ENCODE measurements around the gene SERP2. TPM values are rescaled to one million over a fixed set of nuclear protein-coding genes. Genes with fewer than 3 reads are reported as not detected.

Gene SERP2
- total RNA-seq, 1 experiment from 2014 or later = 1.8 TPM

DNA sequence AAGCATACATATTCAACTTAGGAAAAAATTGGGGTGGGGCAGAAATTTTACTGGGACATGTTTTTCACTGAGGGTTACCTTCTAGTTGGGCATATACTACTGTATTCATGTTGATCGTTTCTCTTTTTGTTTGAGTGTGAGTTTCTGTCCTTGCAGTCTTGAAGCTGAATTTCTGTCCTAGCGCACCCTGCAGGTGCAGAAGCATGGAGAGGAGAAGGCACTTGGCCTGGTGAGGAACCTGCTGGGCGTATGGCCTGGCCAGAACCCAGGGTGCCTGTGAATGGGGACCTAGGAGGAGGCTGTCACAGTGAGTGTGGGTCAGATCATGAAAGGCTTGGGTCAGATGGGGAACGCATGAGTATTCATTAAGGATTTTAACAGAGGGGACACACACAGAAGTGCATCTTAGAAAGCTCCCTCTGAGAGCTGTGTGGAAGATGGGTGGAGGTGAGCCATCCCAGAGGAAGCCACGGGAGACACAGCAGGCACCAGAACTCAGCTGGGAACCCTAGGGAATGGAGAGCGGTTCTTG, 36.8 kb downstream of the SERP2 start:
- Histone ChIP-seq H3K79me2 (ENCODE audit: insufficient read depth, low read length) (no peaks in the 10 kb centered on the region), H3K56ac (ENCODE audit: insufficient read length, low read depth, low read length) (no peak overlapping the region), H3K27ac (ENCODE audit: insufficient read length, low read depth, low read length) (no peak overlapping the region), H3K9me3 (ENCODE audit: control insufficient read depth, low read depth, low read length) (no peaks in the 10 kb centered on the region), H3K4ac (ENCODE audit: low read depth, low read length) (no peak overlapping the region), H3K27me3 (ENCODE audit: insufficient read depth, low read length) (no peaks in the 10 kb centered on the region), H4K5ac (ENCODE audit: insufficient read length, low read depth, low read length) (no peak overlapping the region), H2BK12ac (ENCODE audit: insufficient read length, low read depth, low read length) (no peak overlapping the region), H3K4me1 (ENCODE audit: insufficient read depth, low read length) (peaks cover 2% of the 10 kb centered on the region; the same call in 1 of the 2 replicates), H3T11ph (ENCODE audit: low read length) (no peak overlapping the region), H3K23ac (ENCODE audit: insufficient read length, low read depth, low read length) (no peak overlapping the region), H2BK5ac (ENCODE audit: insufficient read length, low read length) (no peak overlapping the region), H3K9ac (ENCODE audit: extremely low read depth, insufficient read length, low read length) (no peak overlapping the region), H3K4me2 (ENCODE audit: insufficient read depth, insufficient read length, low read length) (no peak overlapping the region), H3K23me2 (ENCODE audit: insufficient read length, low read depth, low read length, poor library complexity, severe bottlenecking) (peaks cover 3% of the 10 kb centered on the region), H4K20me1 (ENCODE audit: control insufficient read depth, insufficient read depth, insufficient read length) (no peaks in the 10 kb centered on the region), H3K14ac (ENCODE audit: insufficient read depth, low read length) (no peak overlapping the region), H2BK120ac (ENCODE audit: low read depth, low read length, poor library complexity, severe bottlenecking) (no peak overlapping the region), H2AK5ac (ENCODE audit: insufficient read length, low read length) (no peak overlapping the region), H2BK20ac (ENCODE audit: low read depth, low read length, poor library complexity, severe bottlenecking) (no peak overlapping the region), H4K8ac (replicated peaks; ENCODE audit: insufficient read length, low read depth, low read length) (no peak overlapping the region), H2AFZ (ENCODE audit: low read length) (no peak overlapping the region), H4K91ac (ENCODE audit: insufficient read length, low read depth, low read length) (no peak overlapping the region), H2BK15ac (ENCODE audit: low read depth, low read length) (no peak overlapping the region), H3K18ac (ENCODE audit: insufficient read length, low read depth, low read length) (no peak overlapping the region), H3K79me1 (ENCODE audit: insufficient read depth, low read depth, low read length, poor library complexity, severe bottlenecking) (no peaks in the 10 kb centered on the region)
- Mint-ChIP-seq H3K4me3 (peak overlapping the region in 1 of 2 experiments; percentile 18; a peak in 1 of 5 replicates), H3K9me3 (peaks cover 0 to 3% of the 10 kb centered on the region in 2 experiments; a peak in 1 of 5 replicates), H3K27me3 (ENCODE audit: low read depth) (peaks cover 20% of the 10 kb centered on the region), H3K36me3 (ENCODE audit: insufficient read depth in 1 of 3, low read depth in 3 of 3) (peaks cover 0 to 5% (median 0%) of the 10 kb centered on the region in 3 experiments; a peak in 1 of 7 replicates), H3K4me1 (peaks cover 34 to 43% of the 10 kb centered on the region in 2 experiments), H3K27ac (no peak overlapping the region)
- TF ChIP-seq, protein P1, sequence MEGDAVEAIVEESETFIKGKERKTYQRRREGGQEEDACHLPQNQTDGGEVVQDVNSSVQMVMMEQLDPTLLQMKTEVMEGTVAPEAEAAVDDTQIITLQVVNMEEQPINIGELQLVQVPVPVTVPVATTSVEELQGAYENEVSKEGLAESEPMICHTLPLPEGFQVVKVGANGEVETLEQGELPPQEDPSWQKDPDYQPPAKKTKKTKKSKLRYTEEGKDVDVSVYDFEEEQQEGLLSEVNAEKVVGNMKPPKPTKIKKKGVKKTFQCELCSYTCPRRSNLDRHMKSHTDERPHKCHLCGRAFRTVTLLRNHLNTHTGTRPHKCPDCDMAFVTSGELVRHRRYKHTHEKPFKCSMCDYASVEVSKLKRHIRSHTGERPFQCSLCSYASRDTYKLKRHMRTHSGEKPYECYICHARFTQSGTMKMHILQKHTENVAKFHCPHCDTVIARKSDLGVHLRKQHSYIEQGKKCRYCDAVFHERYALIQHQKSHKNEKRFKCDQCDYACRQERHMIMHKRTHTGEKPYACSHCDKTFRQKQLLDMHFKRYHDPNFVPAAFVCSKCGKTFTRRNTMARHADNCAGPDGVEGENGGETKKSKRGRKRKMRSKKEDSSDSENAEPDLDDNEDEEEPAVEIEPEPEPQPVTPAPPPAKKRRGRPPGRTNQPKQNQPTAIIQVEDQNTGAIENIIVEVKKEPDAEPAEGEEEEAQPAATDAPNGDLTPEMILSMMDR (conservative IDR thresholded peaks at IDR 0.05) = no peak; the same call in 2 of the 3 replicates
- no CpG with 5 or more reads among the region's 6 CpGs for WGBS (ENCODE audit: extremely low coverage, insufficient read length, low lambda C conversion rate)
- DNase-seq = no peak
